Astrocyte (in vitro differentiated cells and primary cell): ENCODE data around the gene RIPOR2. TPM values are rescaled to one million over a fixed set of nuclear protein-coding genes. Genes with fewer than 3 reads are reported as not detected.

ENCODE experiments used
- DNase-seq: peaks from one replicate; pipeline ENCODE4 v3.0.0-alpha.2; 2010; ENCODE audit warnings: low read depth
- FAIRE-seq: peaks from 2 replicates; lab custom pipeline; 2011; peaks lifted over from hg19 to GRCh38; lab: Jason Lieb, UNC
- H2AFZ ChIP-seq: 2 replicates; pipeline ENCODE4 v1.6.0; 2012; ENCODE audit warnings: low read depth, low read length, inconsistent platforms
- H3K27ac ChIP-seq: 2 replicates; pipeline ENCODE4 v1.5.1; 2011; ENCODE audit warnings: low read depth, low read length, inconsistent platforms
- H3K27me3 ChIP-seq: 2 replicates; pipeline ENCODE4 v1.6.0; 2011; ENCODE audit warnings: low read length, inconsistent platforms; ENCODE audit not compliant: insufficient read depth
- H3K36me3 ChIP-seq: 2 replicates; pipeline ENCODE4 v1.5.1; 2011; ENCODE audit warnings: low read length, inconsistent platforms; ENCODE audit not compliant: insufficient read depth
- H3K4me1 ChIP-seq: 2 replicates; pipeline ENCODE4 v1.5.1; 2011; ENCODE audit warnings: low read length, inconsistent platforms; ENCODE audit not compliant: insufficient read depth
- H3K4me2 ChIP-seq: 2 replicates; pipeline ENCODE4 v1.6.0; 2012; ENCODE audit warnings: low read length, inconsistent platforms
- H3K4me3 ChIP-seq: 2 replicates; pipeline ENCODE4 v1.5.1; 2011; ENCODE audit warnings: low read depth, mild to moderate bottlenecking, low read length, inconsistent platforms; ENCODE audit not compliant: insufficient read depth
- H3K79me2 ChIP-seq: 2 replicates; pipeline ENCODE4 v1.6.0; 2012; ENCODE audit warnings: mild to moderate bottlenecking, low read length, inconsistent platforms; ENCODE audit not compliant: insufficient read depth
- H3K9ac ChIP-seq: 2 replicates; pipeline ENCODE4 v1.6.0; 2012; ENCODE audit warnings: mild to moderate bottlenecking, low read length, inconsistent platforms
- H3K9me3 ChIP-seq: 2 replicates; pipeline ENCODE4 v1.5.1; 2012; ENCODE audit warnings: low read depth, mild to moderate bottlenecking, low read length, inconsistent platforms; ENCODE audit not compliant: insufficient read depth
- H4K20me1 ChIP-seq: 2 replicates; pipeline ENCODE4 v1.6.0; 2012; ENCODE audit warnings: low read length, inconsistent platforms; ENCODE audit not compliant: insufficient read depth
- H3K27ac Mint-ChIP-seq: one replicate; pipeline ENCODE4 v1.8.0; 2021; ENCODE audit warnings: mild to moderate bottlenecking, mixed read lengths; ENCODE audit not compliant: unreplicated experiment
- H3K27me3 Mint-ChIP-seq: one replicate; pipeline ENCODE4 v1.8.0; 2021; ENCODE audit warnings: low read depth, mixed read lengths; ENCODE audit not compliant: unreplicated experiment
- H3K36me3 Mint-ChIP-seq: one replicate; pipeline ENCODE4 v1.8.0; 2021; ENCODE audit warnings: low read depth, mixed read lengths; ENCODE audit not compliant: unreplicated experiment
- H3K4me1 Mint-ChIP-seq: one replicate; pipeline ENCODE4 v1.8.0; 2021; ENCODE audit warnings: low read depth, mixed read lengths; ENCODE audit not compliant: unreplicated experiment
- H3K4me3 Mint-ChIP-seq: one replicate; pipeline ENCODE4 v1.8.0; 2021; ENCODE audit warnings: mild to moderate bottlenecking, moderate library complexity, mixed read lengths; ENCODE audit not compliant: unreplicated experiment
- H3K9me3 Mint-ChIP-seq: one replicate; pipeline ENCODE4 v1.8.0; 2021; ENCODE audit warnings: mild to moderate bottlenecking, mixed read lengths; ENCODE audit not compliant: unreplicated experiment
- CTCF ChIP-seq: IDR thresholded peaks from 2 replicates; pipeline ENCODE4 v1.5.1; 2011; ENCODE audit warnings: low read depth, mild to moderate bottlenecking, inconsistent platforms, low read length, moderate library complexity; ENCODE audit not compliant: insufficient read depth
- EZH2 ChIP-seq: IDR thresholded peaks from 2 replicates; pipeline ENCODE4 v1.6.1; 2012; ENCODE audit warnings: mild to moderate bottlenecking, low read length, inconsistent platforms; ENCODE audit not compliant: insufficient read depth
- total RNA-seq: library from RNA; stranded (reverse); gene quantifications from 2 replicates; pipeline ENCODE4 v1.2.1, GENCODE V29; 2021

The RIPOR2 gene
- total RNA-seq, 1 donor from 2014 or later: 0.95 TPM

DNA sequence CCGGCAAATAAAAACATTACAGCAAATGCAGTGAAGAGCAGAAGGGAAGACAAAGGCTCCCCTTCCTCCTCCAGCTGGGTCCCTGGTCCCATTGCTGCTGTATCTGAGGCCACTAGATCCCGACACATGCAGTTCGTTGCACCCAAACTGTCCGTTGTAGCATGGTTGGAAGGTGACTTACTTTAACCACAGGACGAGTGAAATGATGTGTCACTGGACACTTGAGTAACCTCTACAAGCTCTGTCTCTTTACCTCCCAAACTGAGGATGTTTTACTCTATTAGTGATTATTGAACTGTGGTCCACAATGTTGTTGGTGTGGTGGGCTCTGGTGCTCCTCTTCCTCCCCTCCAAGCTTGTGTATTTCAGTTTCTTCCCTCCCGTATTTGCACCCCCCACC, 90.9 kb downstream of the RIPOR2 start:
- Histone ChIP-seq H3K9ac (no peak overlapping the region), H3K4me3 (no peak overlapping the region), H3K27me3 (no peaks in the 10 kb centered on the region), H3K4me1 (no peaks in the 10 kb centered on the region), H3K9me3 (no peaks in the 10 kb centered on the region), H3K4me2 (no peak overlapping the region), H4K20me1 (no peaks in the 10 kb centered on the region), H3K79me2 (no peaks in the 10 kb centered on the region), H3K36me3 (no peaks in the 10 kb centered on the region), H2AFZ (no peak overlapping the region), H3K27ac (no peak overlapping the region)
- H3K36me3 Mint-ChIP-seq: peaks cover 2% of the 10 kb centered on the region
- H3K4me1 Mint-ChIP-seq: no peaks in the 10 kb centered on the region
- TF ChIP-seq CTCF: no peak
- no peak for TF ChIP-seq EZH2
- no peaks in the 10 kb centered on the region for H3K9me3 Mint-ChIP-seq
- H3K4me3 Mint-ChIP-seq: no peak overlapping the region
- DNase-seq: no peak
- no peaks in the 10 kb centered on the region for H3K27me3 Mint-ChIP-seq
- FAIRE-seq: no peak
- no peak overlapping the region for H3K27ac Mint-ChIP-seq

GRCh38 chr6:24844061-24844460, 91.7 kb downstream of the RIPOR2 start:
- H3K27ac Mint-ChIP-seq: no peak overlapping the region
- Histone ChIP-seq H2AFZ (no peak overlapping the region), H3K9me3 (no peaks in the 10 kb centered on the region), H3K27me3 (no peaks in the 10 kb centered on the region), H3K36me3 (no peaks in the 10 kb centered on the region), H3K27ac (no peak overlapping the region), H3K4me3 (no peak overlapping the region), H3K4me1 (no peaks in the 10 kb centered on the region), H3K4me2 (no peak overlapping the region), H4K20me1 (no peaks in the 10 kb centered on the region), H3K79me2 (no peaks in the 10 kb centered on the region), H3K9ac (no peak overlapping the region)
- H3K4me3 Mint-ChIP-seq: no peak overlapping the region
- TF ChIP-seq CTCF (no peak), EZH2 (no peak)
- no peaks in the 10 kb centered on the region for H3K27me3 Mint-ChIP-seq
- DNase-seq (no peak), FAIRE-seq (no peak)
- H3K9me3 Mint-ChIP-seq: no peaks in the 10 kb centered on the region
- no peaks in the 10 kb centered on the region for H3K36me3 Mint-ChIP-seq
- peaks cover 4% of the 10 kb centered on the region for H3K4me1 Mint-ChIP-seq

GRCh38 chr6:24840187-24840586, 95.6 kb downstream of the RIPOR2 start:
- FAIRE-seq (no peak), DNase-seq (no peak)
- TF ChIP-seq CTCF (no peak), EZH2 (no peak)
- Histone ChIP-seq H3K4me3 (no peak overlapping the region), H2AFZ (no peak overlapping the region), H3K4me1 (no peaks in the 10 kb centered on the region), H3K4me2 (no peak overlapping the region), H3K9ac (no peak overlapping the region), H3K27me3 (no peaks in the 10 kb centered on the region), H3K9me3 (peaks cover 3% of the 10 kb centered on the region), H3K36me3 (no peaks in the 10 kb centered on the region), H3K27ac (no peak overlapping the region), H3K79me2 (no peaks in the 10 kb centered on the region), H4K20me1 (no peaks in the 10 kb centered on the region)
- H3K4me1 Mint-ChIP-seq: peaks cover 4% of the 10 kb centered on the region
- no peak overlapping the region for H3K4me3 Mint-ChIP-seq
- H3K27me3 Mint-ChIP-seq: no peaks in the 10 kb centered on the region
- H3K36me3 Mint-ChIP-seq: no peaks in the 10 kb centered on the region
- H3K27ac Mint-ChIP-seq: no peak overlapping the region
- peaks cover 4% of the 10 kb centered on the region for H3K9me3 Mint-ChIP-seq
